Body of pancreas (tissue), 4 donors: ENCODE results near the gene MRRF. TPM values are rescaled to one million over a fixed set of nuclear protein-coding genes. Genes with fewer than 3 reads are reported as not detected.

ENCODE experiments used
- ATAC-seq: fragments of 150-250 bp; one replicate; pipeline ENCODE4 v1.9.1; 2016
- DNase-seq, 4 donors: peaks; one replicate each; pipeline ENCODE4 v3.0.0-alpha.2; 2019
- H3K27ac ChIP-seq, 4 donors: fragments of 200-600 bp; sonication (generic); 1 replicate in 3 of 4; 2 replicates in 1 of 4; pipeline versions ENCODE4 v1.5.1 to v1.6.1; 2016 to 2019; ENCODE audit warnings: mild to moderate bottlenecking in 1 of 4, mixed read lengths in 1 of 4, moderate library complexity in 1 of 4
- H3K27me3 ChIP-seq, 2 donors: fragments of 200-600 bp; sonication (generic); one replicate each; pipeline ENCODE4 v1.6.0; 2016; ENCODE audit warnings: mild to moderate bottlenecking in 1 of 2
- H3K36me3 ChIP-seq, 2 donors: fragments of 200-600 bp; sonication (generic); replicated peaks in 1 of 2; 2 replicates each; pipeline ENCODE4 v1.5.1; 2016; ENCODE audit warnings: low read depth in 2 of 2; ENCODE audit not compliant: insufficient read depth in 1 of 2
- H3K4me1 ChIP-seq: fragments of 200-600 bp; sonication (generic); one replicate; pipeline ENCODE4 v1.6.0; 2016
- H3K4me3 ChIP-seq, 2 donors: fragments of 200-600 bp; sonication (generic); 1 replicate in 1 of 2; 2 replicates in 1 of 2; pipeline ENCODE4 v1.5.1; 2016 to 2019
- H3K9me3 ChIP-seq, 3 donors: fragments of 200-600 bp; sonication (generic); 1 replicate in 2 of 3; 2 replicates in 1 of 3; pipeline ENCODE4 v1.5.1; 2016
- CTCF ChIP-seq, 7 experiments: fragments of 450-650 bp in 4 of 7; fragments of 200-600 bp in 3 of 7; sonication (generic) in 3 of 7; IDR thresholded peaks; one replicate each; pipeline ENCODE4 v1.5.1; 2016 to 2019; ENCODE audit warnings: antibody characterized with exemption in 7 of 7
- POLR2A ChIP-seq, 3 donors: fragments of 450-650 bp; IDR thresholded peaks; one replicate each; pipeline ENCODE4 v1.6.1; 2016; ENCODE audit warnings: antibody characterized with exemption in 3 of 3, mild to moderate bottlenecking in 2 of 3
- WGBS, 2 donors: methylation state at CpG; one replicate each; pipeline ENCODE4 v1.1.5; 2017; 5-methylcytosine and 5-hydroxymethylcytosine counted together
- intact Hi-C: fragments of 100-400 bp; cut with DNase I; formaldehyde crosslinking; loops from one replicate; pipeline ENCODE4 v1.15.1; 2023
- total RNA-seq, 2 donors: library from RNA; depleted of rRNA; stranded (reverse); fragments of >200 nt; gene quantifications; one replicate each; pipeline ENCODE4 v1.1.0, GENCODE V29; 2016

The MRRF gene
- total RNA-seq, 2 donors from 2014 or later: 11.9 to 13.5 TPM

GRCh38 chr9:122225312-122226141 lies 39.2 kb upstream of the MRRF start:
- Histone ChIP-seq H3K27ac (no peak overlapping the region), H3K4me3 (no peak overlapping the region), H3K36me3 (no peaks in the 10 kb centered on the region), H3K27me3 (peaks cover 0 to 54% of the 10 kb centered on the region in 2 donors), H3K9me3 (no peaks in the 10 kb centered on the region), H3K4me1 (peaks cover 38% of the 10 kb centered on the region)
- no peak for DNase-seq
- intact Hi-C loops: no loop called here
- WGBS, 2 donors: 24 to 28% methylated on average over 36 to 46 of the region's 51 CpGs
- ATAC-seq: no peak
- TF ChIP-seq CTCF (IDR thresholded peaks at IDR 0.05) (no peak), POLR2A (IDR thresholded peaks at IDR 0.05) (no peak)

GRCh38 chr9:122226142-122226757 lies 38.4 kb upstream of the MRRF start:
- ATAC-seq (no peak), DNase-seq (no peak)
- no peaks in the 10 kb centered on the region for H3K9me3 ChIP-seq
- no peaks in the 10 kb centered on the region for H3K36me3 ChIP-seq
- intact Hi-C loops: no loop called here
- no peak for TF ChIP-seq POLR2A (IDR thresholded peaks at IDR 0.05)
- TF ChIP-seq CTCF (IDR thresholded peaks at IDR 0.05): no peak
- peaks cover 35% of the 10 kb centered on the region for H3K4me1 ChIP-seq
- no peak overlapping the region for H3K4me3 ChIP-seq
- no peak overlapping the region for H3K27ac ChIP-seq
- peaks cover 0 to 50% of the 10 kb centered on the region in 2 donors for H3K27me3 ChIP-seq
- 3 to 22% methylated on average over 4 to 51 of the region's 51 CpGs for WGBS, 2 donors

- Histone ChIP-seq H3K4me1 (peaks cover 35% of the 10 kb centered on the region), H3K27me3 (peaks cover 0 to 42% of the 10 kb centered on the region in 2 donors), H3K36me3 (no peaks in the 10 kb centered on the region), H3K4me3 (no peak overlapping the region), H3K27ac (no peak overlapping the region), H3K9me3 (no peaks in the 10 kb centered on the region)
- no peak for DNase-seq
- ATAC-seq: no peak
- intact Hi-C loops: no loop called here
- TF ChIP-seq POLR2A (IDR thresholded peaks at IDR 0.05) (no peak), CTCF (IDR thresholded peaks at IDR 0.05) (no peak)
- 8 to 19% methylated on average over 32 to 59 of the region's 59 CpGs for WGBS, 2 donors
Observed at GRCh38 chr9:122226758-122227574, 37.7 kb upstream of the MRRF start.

- Histone ChIP-seq H3K36me3 (no peaks in the 10 kb centered on the region), H3K9me3 (no peaks in the 10 kb centered on the region), H3K27ac (no peak overlapping the region), H3K4me3 (no peak overlapping the region), H3K27me3 (peaks cover 0 to 39% of the 10 kb centered on the region in 2 donors), H3K4me1 (peaks cover 35% of the 10 kb centered on the region)
- TF ChIP-seq CTCF (IDR thresholded peaks at IDR 0.05) (no peak), POLR2A (IDR thresholded peaks at IDR 0.05) (no peak)
- intact Hi-C loops: no loop called here
- 6 to 8% methylated on average over 10 of the region's 10 CpGs for WGBS, 2 donors
- DNase-seq (no peak), ATAC-seq (no peak)
Observed at GRCh38 chr9:122227575-122227900, 37.1 kb upstream of the MRRF start.
